RWPE2 (cell line): Measurements from ENCODE around the gene UIMC1.

Source experiments
- ATAC-seq: fragments of 200-7000 bp; cut with Tn5 transposase; 3 replicates; pipeline ENCODE4 v1.9.1; 2021; ENCODE audit warnings: low read depth
- DNase-seq: peaks from one replicate; pipeline ENCODE4 v3.0.0-alpha.2; 2020; ENCODE audit warnings: low spot score
- H3K27ac ChIP-seq: fragments of 450-650 bp; 2 replicates; pipeline ENCODE4 v1.5.1; 2017; ENCODE audit warnings: mild to moderate bottlenecking; ENCODE audit not compliant: poor library complexity, severe bottlenecking
- H3K27me3 ChIP-seq: fragments of 250-450 bp; sonication (Bioruptor Pico); 2 replicates; pipeline ENCODE4 v1.5.1; 2021; ENCODE audit warnings: mild to moderate bottlenecking, moderate library complexity; ENCODE audit not compliant: insufficient read depth, poor library complexity, severe bottlenecking
- H3K36me3 ChIP-seq: fragments of 250-450 bp; sonication (Bioruptor Pico); 2 replicates; pipeline ENCODE4 v1.5.1; 2020; ENCODE audit warnings: low read depth, mild to moderate bottlenecking, moderate library complexity
- H3K4me1 ChIP-seq: fragments of 250-450 bp; sonication (Bioruptor Pico); 2 replicates; pipeline ENCODE4 v1.5.1; 2021; ENCODE audit warnings: mild to moderate bottlenecking, moderate library complexity; ENCODE audit not compliant: insufficient read depth, poor library complexity, severe bottlenecking
- H3K4me3 ChIP-seq: fragments of 250-450 bp; sonication (Bioruptor Pico); 2 replicates; pipeline ENCODE4 v1.5.1; 2021; ENCODE audit warnings: mild to moderate bottlenecking, moderate library complexity; ENCODE audit not compliant: severe bottlenecking
- H3K9me3 ChIP-seq: fragments of 250-450 bp; sonication (Bioruptor Pico); 2 replicates; pipeline ENCODE4 v1.5.1; 2021; ENCODE audit warnings: mild to moderate bottlenecking, moderate library complexity; ENCODE audit not compliant: severe bottlenecking
- CTCF ChIP-seq: fragments of 450-650 bp; IDR thresholded peaks from one replicate; pipeline ENCODE4 v1.5.1; 2017; ENCODE audit warnings: mild to moderate bottlenecking, moderate library complexity; ENCODE audit not compliant: poor library complexity, severe bottlenecking

Gene UIMC1

GRCh38 chr5:177043958-177044357 lies 37.4 kb upstream of the UIMC1 start:
- ATAC-seq (no peak), DNase-seq (no peak)
- Histone ChIP-seq H3K36me3 (peaks cover 80% of the 10 kb centered on the region), H3K27me3 (no peaks in the 10 kb centered on the region), H3K27ac (no peak overlapping the region), H3K4me1 (no peaks in the 10 kb centered on the region), H3K4me3 (no peak overlapping the region), H3K9me3 (no peaks in the 10 kb centered on the region)
- TF ChIP-seq CTCF: no peak

GRCh38 chr5:177043114-177043513 lies 36.5 kb upstream of the UIMC1 start:
- H3K27me3 ChIP-seq: no peaks in the 10 kb centered on the region
- no peak for DNase-seq
- no peak for ATAC-seq
- H3K4me3 ChIP-seq: no peak overlapping the region
- TF ChIP-seq CTCF: no peak
- H3K4me1 ChIP-seq: no peaks in the 10 kb centered on the region
- H3K27ac ChIP-seq: no peak overlapping the region
- H3K9me3 ChIP-seq: no peaks in the 10 kb centered on the region
- H3K36me3 ChIP-seq: peaks cover 72% of the 10 kb centered on the region

- H3K36me3 ChIP-seq: peaks cover 61% of the 10 kb centered on the region
- no peak for TF ChIP-seq CTCF
- no peak for DNase-seq
- no peaks in the 10 kb centered on the region for H3K27me3 ChIP-seq
- H3K27ac ChIP-seq: no peak overlapping the region
- no peaks in the 10 kb centered on the region for H3K9me3 ChIP-seq
- ATAC-seq: no peak
- H3K4me1 ChIP-seq: no peaks in the 10 kb centered on the region
- H3K4me3 ChIP-seq: no peak overlapping the region
Observed at GRCh38 chr5:177041936-177042335, 35.4 kb upstream of the UIMC1 start.

DNA sequence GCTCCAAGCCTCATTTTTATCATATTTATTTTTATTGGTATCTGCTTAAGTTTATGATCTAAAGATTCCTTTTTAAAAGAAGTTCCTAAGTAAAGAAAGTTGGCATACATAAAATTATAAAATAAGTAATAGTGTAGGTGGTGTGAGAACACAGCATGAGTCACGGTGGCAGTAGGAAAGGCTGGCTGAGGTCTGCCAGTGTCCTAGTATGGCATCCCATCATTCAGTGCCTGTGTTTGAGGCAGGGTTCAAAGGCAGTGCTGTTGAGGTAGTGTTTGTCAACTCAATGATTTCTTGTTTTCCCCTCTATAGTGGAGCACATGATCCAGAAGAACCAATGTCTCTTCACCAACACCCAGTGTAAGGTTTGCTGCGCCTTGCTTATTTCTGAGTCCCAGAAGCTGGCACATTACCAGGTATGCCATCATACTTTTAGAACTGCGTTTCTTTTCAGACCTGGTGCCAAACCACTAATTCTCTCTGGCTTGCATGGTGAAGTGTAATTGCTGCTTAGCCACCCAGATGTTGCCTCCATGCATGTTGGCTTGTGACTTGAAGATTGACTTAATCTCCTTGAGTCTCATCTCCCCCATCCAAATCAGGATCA lies 34.3 kb upstream of the UIMC1 start:
- DNase-seq (no peak), ATAC-seq (no peak)
- no peaks in the 10 kb centered on the region for H3K9me3 ChIP-seq
- no peak for TF ChIP-seq CTCF
- no peak overlapping the region for H3K4me3 ChIP-seq
- H3K27ac ChIP-seq: no peak overlapping the region
- H3K4me1 ChIP-seq: no peaks in the 10 kb centered on the region
- H3K36me3 ChIP-seq: peaks cover 52% of the 10 kb centered on the region
- H3K27me3 ChIP-seq: no peaks in the 10 kb centered on the region

GRCh38 chr5:177036921-177037320 lies 30.3 kb upstream of the UIMC1 start:
- H3K36me3 ChIP-seq: peaks cover 26% of the 10 kb centered on the region
- H3K27me3 ChIP-seq: no peaks in the 10 kb centered on the region

More at GRCh38 chr5:177036921-177037320, 30.3 kb upstream of the UIMC1 start:
- DNase-seq (no peak), ATAC-seq (no peak)
- no peak for TF ChIP-seq CTCF
- H3K4me1 ChIP-seq: no peaks in the 10 kb centered on the region
- no peak overlapping the region for H3K27ac ChIP-seq
- no peak overlapping the region for H3K4me3 ChIP-seq
- no peaks in the 10 kb centered on the region for H3K9me3 ChIP-seq
